OCI-LY1 (cell line): ENCODE results near the gene SERF2.

Experiments
- H2AFZ ChIP-seq: fragments of 200-600 bp; sonication (generic), shearing (Covaris generic); 2 replicates; pipeline ENCODE4 v1.6.0; 2014; ENCODE audit warnings: antibody characterized with exemption, mild to moderate bottlenecking, low read length
- H3F3A ChIP-seq: fragments of 200-600 bp; sonication (generic), shearing (Covaris generic); 2 replicates; pipeline ENCODE4 v1.6.0; 2014; ENCODE audit warnings: mild to moderate bottlenecking, antibody characterized with exemption, low read length, moderate library complexity; ENCODE audit not compliant: insufficient read depth
- H3K27ac ChIP-seq: fragments of 200-600 bp; sonication (generic); 2 replicates; pipeline ENCODE4 v1.5.1; 2014; ENCODE audit warnings: low read length, mixed run types, mild to moderate bottlenecking, low read depth; ENCODE audit not compliant: poor library complexity, severe bottlenecking
- H3K27me3 ChIP-seq: fragments of 200-600 bp; sonication (generic); 2 replicates; pipeline ENCODE4 v1.6.0; 2014; ENCODE audit warnings: antibody characterized with exemption, mild to moderate bottlenecking, low read length, moderate library complexity; ENCODE audit not compliant: insufficient read depth
- H3K36me3 ChIP-seq: fragments of 200-600 bp; sonication (generic); 2 replicates; pipeline ENCODE4 v1.6.1; 2014; ENCODE audit warnings: mild to moderate bottlenecking, antibody characterized with exemption, low read length, moderate library complexity, mixed read lengths; ENCODE audit not compliant: insufficient read depth
- H3K4me1 ChIP-seq: fragments of 200-600 bp; sonication (generic); 2 replicates; pipeline ENCODE4 v1.5.1; 2014; ENCODE audit warnings: mild to moderate bottlenecking, low read length, moderate library complexity; ENCODE audit not compliant: insufficient read depth, severe bottlenecking
- H3K4me2 ChIP-seq: fragments of 200-600 bp; sonication (generic), shearing (Covaris generic); 2 replicates; pipeline ENCODE4 v1.6.1; 2014; ENCODE audit warnings: low read length
- H3K4me3 ChIP-seq: fragments of 200-600 bp; sonication (generic); 2 replicates; pipeline ENCODE4 v1.5.1; 2014; ENCODE audit warnings: low read length, low read depth, mild to moderate bottlenecking, mixed read lengths; ENCODE audit not compliant: poor library complexity, severe bottlenecking
- H3K79me2 ChIP-seq: fragments of 200-600 bp; shearing (Covaris generic); 2 replicates; pipeline ENCODE4 v1.6.1; 2016; ENCODE audit warnings: mixed run types, low read length, mixed read lengths; ENCODE audit not compliant: insufficient read depth
- H3K9ac ChIP-seq: fragments of 200-600 bp; sonication (generic), shearing (Covaris generic); 2 replicates; pipeline ENCODE4 v1.6.1; 2014; ENCODE audit warnings: mild to moderate bottlenecking, low read length, mixed read lengths
- H3K9me2 ChIP-seq: fragments of 200-600 bp; sonication (generic), shearing (Covaris generic); 2 replicates; pipeline ENCODE4 v1.6.1; 2014; ENCODE audit warnings: low read depth, mild to moderate bottlenecking, low read length, mixed read lengths
- H3K9me3 ChIP-seq: fragments of 200-600 bp; shearing (Covaris generic); 2 replicates; pipeline ENCODE4 v1.6.1; 2014; ENCODE audit warnings: low read length, mixed read lengths
- H4K20me1 ChIP-seq: fragments of 200-600 bp; sonication (generic), shearing (Covaris generic); 2 replicates; pipeline ENCODE4 v1.6.0; 2016; ENCODE audit warnings: mild to moderate bottlenecking, low read length; ENCODE audit not compliant: insufficient read depth
- EZH2 ChIP-seq: fragments of 200-600 bp; sonication (generic), shearing (Covaris generic); IDR thresholded peaks from 2 replicates; pipeline ENCODE4 v1.8.0; 2017; ENCODE audit warnings: borderline replicate concordance, mixed run types, mild to moderate bottlenecking, antibody characterized with exemption, low read length, moderate library complexity, mixed read lengths
- TF ChIP-seq, protein P1 (sequence below): fragments of 200-600 bp; sonication (generic), shearing (Covaris generic); IDR thresholded peaks from 2 replicates; pipeline ENCODE4 v1.5.1; 2017; ENCODE audit warnings: mild to moderate bottlenecking, antibody characterized with exemption, low read length, moderate library complexity, mixed read lengths

The SERF2 gene

DNA sequence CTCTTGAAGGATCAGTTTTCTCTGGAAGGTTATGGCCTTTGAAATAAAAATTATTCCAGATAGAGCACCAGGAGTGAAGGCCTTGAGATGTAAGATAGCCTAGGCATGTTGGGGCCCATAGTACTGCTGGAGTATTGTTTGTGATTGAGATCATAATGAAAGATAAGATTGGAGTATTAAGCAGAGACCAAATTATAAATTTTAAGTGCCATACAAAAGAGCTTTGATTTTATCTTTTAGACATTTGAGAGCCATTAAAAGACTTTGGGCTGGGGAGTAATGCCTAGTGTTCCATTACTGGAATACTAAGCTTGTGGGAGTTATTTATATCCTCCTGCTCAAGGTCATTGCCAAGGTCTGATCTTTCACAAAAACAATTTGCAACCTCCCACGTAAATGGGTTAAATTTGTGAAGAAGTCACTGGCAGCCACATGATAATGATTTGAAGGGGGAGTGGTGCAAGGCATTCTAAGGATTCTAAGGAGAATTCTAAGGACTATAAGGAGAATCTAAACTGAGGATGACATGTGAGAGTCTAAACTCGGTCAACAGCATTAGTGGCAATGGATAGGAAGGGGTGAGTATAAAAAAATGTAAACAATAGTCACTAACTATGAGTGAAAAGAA, 28.2 kb upstream of the SERF2 start:
- Histone ChIP-seq H2AFZ (no peak overlapping the region), H3K36me3 (peaks cover 98% of the 10 kb centered on the region), H3K9me2 (no peaks in the 10 kb centered on the region), H3K79me2 (no peaks in the 10 kb centered on the region), H3K9ac (no peak overlapping the region), H3F3A (peaks cover 16% of the 10 kb centered on the region), H3K4me3 (no peak overlapping the region), H4K20me1 (no peaks in the 10 kb centered on the region), H3K4me2 (no peak overlapping the region), H3K27ac (no peak overlapping the region), H3K27me3 (no peaks in the 10 kb centered on the region), H3K4me1 (no peaks in the 10 kb centered on the region), H3K9me3 (no peaks in the 10 kb centered on the region)
- TF ChIP-seq, protein P1, sequence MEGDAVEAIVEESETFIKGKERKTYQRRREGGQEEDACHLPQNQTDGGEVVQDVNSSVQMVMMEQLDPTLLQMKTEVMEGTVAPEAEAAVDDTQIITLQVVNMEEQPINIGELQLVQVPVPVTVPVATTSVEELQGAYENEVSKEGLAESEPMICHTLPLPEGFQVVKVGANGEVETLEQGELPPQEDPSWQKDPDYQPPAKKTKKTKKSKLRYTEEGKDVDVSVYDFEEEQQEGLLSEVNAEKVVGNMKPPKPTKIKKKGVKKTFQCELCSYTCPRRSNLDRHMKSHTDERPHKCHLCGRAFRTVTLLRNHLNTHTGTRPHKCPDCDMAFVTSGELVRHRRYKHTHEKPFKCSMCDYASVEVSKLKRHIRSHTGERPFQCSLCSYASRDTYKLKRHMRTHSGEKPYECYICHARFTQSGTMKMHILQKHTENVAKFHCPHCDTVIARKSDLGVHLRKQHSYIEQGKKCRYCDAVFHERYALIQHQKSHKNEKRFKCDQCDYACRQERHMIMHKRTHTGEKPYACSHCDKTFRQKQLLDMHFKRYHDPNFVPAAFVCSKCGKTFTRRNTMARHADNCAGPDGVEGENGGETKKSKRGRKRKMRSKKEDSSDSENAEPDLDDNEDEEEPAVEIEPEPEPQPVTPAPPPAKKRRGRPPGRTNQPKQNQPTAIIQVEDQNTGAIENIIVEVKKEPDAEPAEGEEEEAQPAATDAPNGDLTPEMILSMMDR: no peak
- TF ChIP-seq EZH2: no peak

DNA sequence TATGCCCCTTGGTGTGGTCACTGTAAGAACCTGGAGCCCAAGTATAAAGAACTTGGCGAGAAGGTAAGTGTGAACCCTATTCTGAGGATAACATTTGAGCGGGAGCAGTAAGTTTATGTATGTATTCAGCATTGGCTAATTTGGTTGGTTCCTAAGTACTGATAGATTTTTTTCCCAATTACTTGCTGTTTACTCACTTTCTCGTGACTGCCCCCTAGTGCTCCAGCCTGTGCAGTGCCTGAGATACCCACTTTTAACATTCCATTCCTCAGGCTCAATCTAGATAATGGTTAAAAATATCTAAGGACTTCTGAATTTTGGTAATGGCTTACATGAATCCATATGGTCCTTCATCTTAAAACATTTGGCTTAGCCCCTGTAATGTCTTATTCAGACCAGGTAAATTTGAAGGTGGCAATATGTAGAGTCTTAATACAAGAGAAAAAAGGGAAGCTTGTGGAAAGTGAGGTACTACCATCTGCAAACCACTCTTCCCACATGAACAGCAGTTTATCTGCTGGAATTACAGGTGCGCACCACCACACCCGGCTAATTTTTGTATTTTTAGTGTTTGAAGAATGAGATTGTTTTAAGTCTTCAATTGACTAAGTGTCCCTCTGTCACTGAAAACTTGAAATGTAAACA, 22.4 kb upstream of the SERF2 start:
- H3K9ac ChIP-seq: no peak overlapping the region
- H3F3A ChIP-seq: peaks cover 55% of the 10 kb centered on the region
- TF ChIP-seq EZH2: no peak
- TF ChIP-seq, protein P1: peak; percentile 93
- H3K9me2 ChIP-seq: no peaks in the 10 kb centered on the region
- H4K20me1 ChIP-seq: no peaks in the 10 kb centered on the region
- no peak overlapping the region for H3K4me2 ChIP-seq
- H3K36me3 ChIP-seq: peaks cover 100% of the 10 kb centered on the region
- no peak overlapping the region for H3K4me3 ChIP-seq
- no peaks in the 10 kb centered on the region for H3K79me2 ChIP-seq
- H3K4me1 ChIP-seq: peaks cover 31% of the 10 kb centered on the region
- H3K9me3 ChIP-seq: no peaks in the 10 kb centered on the region
- no peaks in the 10 kb centered on the region for H3K27me3 ChIP-seq
- peak overlapping the region; percentile 70 for H3K27ac ChIP-seq
- H2AFZ ChIP-seq: no peak overlapping the region

DNA sequence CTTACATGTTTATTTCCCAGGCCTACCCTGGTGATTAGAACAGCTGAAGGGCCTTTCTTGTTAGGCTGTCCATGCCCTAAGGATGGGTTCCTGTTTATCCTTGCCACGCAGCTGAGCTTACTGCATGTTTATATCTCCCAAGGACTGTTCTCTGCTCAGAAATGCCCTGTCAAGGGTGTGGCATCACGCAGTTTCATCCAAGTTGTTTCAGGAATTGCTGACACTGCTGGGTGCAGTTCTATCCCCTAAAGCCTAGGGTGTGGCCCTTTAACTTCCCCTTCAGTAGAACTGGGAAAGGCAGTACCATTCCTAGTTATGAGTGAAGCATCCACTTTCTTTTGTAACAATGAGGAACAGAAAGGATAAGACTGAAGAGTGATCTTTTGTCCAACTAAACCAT, 20.3 kb upstream of the SERF2 start:
- Histone ChIP-seq H2AFZ (no peak overlapping the region), H3K9me2 (no peaks in the 10 kb centered on the region), H3K27me3 (no peaks in the 10 kb centered on the region), H3K4me1 (peaks cover 42% of the 10 kb centered on the region), H3K4me2 (no peak overlapping the region), H3K9me3 (no peaks in the 10 kb centered on the region), H3K4me3 (no peak overlapping the region), H3K36me3 (peaks cover 97% of the 10 kb centered on the region), H3K27ac (peak overlapping the region; percentile 98), H3K9ac (no peak overlapping the region), H3F3A (peaks cover 57% of the 10 kb centered on the region), H3K79me2 (peaks cover 10% of the 10 kb centered on the region), H4K20me1 (no peaks in the 10 kb centered on the region)
- TF ChIP-seq, protein P1: no peak
- TF ChIP-seq EZH2: no peak
